SK-N-SH treated with all-trans-retinoic acid at 6 μM for 48 hours (cell line): ENCODE results near the gene KCNJ1.

Source experiments
- ATAC-seq: fragments of 200-7000 bp; cut with Tn5 transposase; 3 replicates; pipeline ENCODE4 v1.9.1; 2020; ENCODE audit warnings: mild to moderate bottlenecking, moderate library complexity
- ARNTL ChIP-seq: fragments of 450-650 bp; formaldehyde crosslinking; IDR thresholded peaks from 2 replicates; pipeline ENCODE4 v1.5.0; 2020; ENCODE audit warnings: low read depth, mild to moderate bottlenecking, moderate library complexity, borderline replicate concordance
- BACH2 ChIP-seq: fragments of 250-450 bp; sonication (Bioruptor Pico); IDR thresholded peaks from 2 replicates; pipeline ENCODE4 v1.9.0; 2021; ENCODE audit warnings: mild to moderate bottlenecking, borderline replicate concordance
- CREB5 ChIP-seq: fragments of 250-450 bp; sonication (Bioruptor Pico); IDR thresholded peaks from 2 replicates; pipeline ENCODE4 v1.5.1; 2020; ENCODE audit warnings: low read depth, mild to moderate bottlenecking, moderate library complexity
- CSDC2 ChIP-seq: fragments of 250-450 bp; sonication (Bioruptor Pico); IDR thresholded peaks from 2 replicates; pipeline ENCODE4 v1.5.0; 2020; ENCODE audit warnings: mild to moderate bottlenecking, moderate library complexity
- CSRNP3 ChIP-seq: fragments of 250-450 bp; sonication (Bioruptor Pico); IDR thresholded peaks from 2 replicates; pipeline ENCODE4 v1.5.1; 2021; ENCODE audit warnings: mild to moderate bottlenecking, moderate library complexity
- ESRRG ChIP-seq: fragments of 250-450 bp; sonication (Bioruptor Pico); IDR thresholded peaks from 2 replicates; pipeline ENCODE4 v1.6.1; 2021; ENCODE audit warnings: mild to moderate bottlenecking
- GLIS3 ChIP-seq: fragments of 250-450 bp; sonication (Bioruptor Pico); IDR thresholded peaks from 2 replicates; pipeline ENCODE4 v1.5.0; 2020; ENCODE audit warnings: mild to moderate bottlenecking, moderate library complexity
- ISL1 ChIP-seq: fragments of 250-450 bp; sonication (Bioruptor Pico); IDR thresholded peaks from 2 replicates; pipeline ENCODE4 v2.1.2; 2022; ENCODE audit warnings: mild to moderate bottlenecking, moderate library complexity
- OSR1 ChIP-seq: fragments of 250-450 bp; sonication (Bioruptor Pico); IDR thresholded peaks from 2 replicates; pipeline ENCODE4 v1.8.0; 2022; ENCODE audit warnings: moderate library complexity, mild to moderate bottlenecking, inconsistent platforms
- PATZ1 ChIP-seq: fragments of 250-450 bp; sonication (Bioruptor Pico); IDR thresholded peaks from 2 replicates; pipeline ENCODE4 v1.8.0; 2020; ENCODE audit warnings: mild to moderate bottlenecking, moderate library complexity, borderline replicate concordance
- POU6F1 ChIP-seq: fragments of 250-450 bp; sonication (Bioruptor Pico); IDR thresholded peaks from 2 replicates; pipeline ENCODE4 v1.8.0; 2021; ENCODE audit warnings: low read depth, mild to moderate bottlenecking, moderate library complexity, borderline replicate concordance
- PPARA ChIP-seq: fragments of 250-450 bp; sonication (Bioruptor Pico); IDR thresholded peaks from 2 replicates; pipeline ENCODE4 v1.5.0; 2020; ENCODE audit warnings: mild to moderate bottlenecking, borderline replicate concordance
- RARB ChIP-seq: fragments of 250-450 bp; sonication (Bioruptor Pico); IDR thresholded peaks from 2 replicates; pipeline ENCODE4 v1.8.0; 2021; ENCODE audit warnings: mild to moderate bottlenecking, moderate library complexity
- SNAI2 ChIP-seq: fragments of 250-450 bp; sonication (Bioruptor Pico); IDR thresholded peaks from 2 replicates; pipeline ENCODE4 v1.5.0; 2020; ENCODE audit warnings: mild to moderate bottlenecking, moderate library complexity
- TCF4 ChIP-seq: fragments of 250-450 bp; sonication (Bioruptor Pico); IDR thresholded peaks from 2 replicates; pipeline ENCODE4 v1.8.0; 2021; ENCODE audit warnings: mild to moderate bottlenecking, moderate library complexity, borderline replicate concordance
- TOX ChIP-seq: fragments of 250-450 bp; sonication (Bioruptor Pico); IDR thresholded peaks from 2 replicates; pipeline ENCODE4 v1.8.0; 2021; ENCODE audit warnings: mild to moderate bottlenecking, moderate library complexity, borderline replicate concordance
- ZC3H10 ChIP-seq: fragments of 250-450 bp; sonication (Bioruptor Pico); IDR thresholded peaks from 2 replicates; pipeline ENCODE4 v1.5.1; 2021; ENCODE audit warnings: mild to moderate bottlenecking, moderate library complexity
- ZFP30 ChIP-seq: fragments of 450-650 bp; formaldehyde crosslinking; IDR thresholded peaks from 2 replicates; pipeline ENCODE4 v1.5.0; 2022; ENCODE audit warnings: mild to moderate bottlenecking, moderate library complexity
- ZNF565 ChIP-seq: fragments of 450-650 bp; formaldehyde crosslinking; conservative IDR thresholded peaks from 2 replicates; pipeline ENCODE4 v1.5.0; 2020; ENCODE audit warnings: low read depth, mild to moderate bottlenecking, moderate library complexity
- ZNF70 ChIP-seq: fragments of 450-650 bp; formaldehyde crosslinking; IDR thresholded peaks from 2 replicates; pipeline ENCODE4 v1.5.0; 2020; ENCODE audit warnings: mild to moderate bottlenecking, moderate library complexity
- ZNF8 ChIP-seq: fragments of 450-650 bp; formaldehyde crosslinking; IDR thresholded peaks from 2 replicates; pipeline ENCODE4 v1.5.0; 2020; ENCODE audit warnings: mild to moderate bottlenecking, moderate library complexity

Gene KCNJ1

GRCh38 chr11:128802358-128802981, 64.6 kb downstream of the KCNJ1 start (continued):
- TF ChIP-seq PATZ1 = no peak
- TF ChIP-seq POU6F1 (CRISPR knock-in tag) = no peak
- TF ChIP-seq ARNTL = no peak

GRCh38 chr11:128800871-128801417, 66.2 kb downstream of the KCNJ1 start:
- TF ChIP-seq GLIS3 = no peak
- ATAC-seq = no peak

- ATAC-seq = peak; percentile 79
- TF ChIP-seq GLIS3 (no peak), ISL1 (CRISPR knock-in tag) (peak; percentile 62; the same call in 1 of the 2 replicates)
Measured at GRCh38 chr11:128796270-128796669, 70.8 kb downstream of the KCNJ1 start.

GRCh38 chr11:128790196-128790595, 76.9 kb downstream of the KCNJ1 start:
- peak; percentile 92 for ATAC-seq
- TF ChIP-seq CREB5 (CRISPR knock-in tag) (no peak), ZFP30 (CRISPR knock-in tag) (no peak)

- peak; percentile 30 for ATAC-seq
- TF ChIP-seq BACH2 (no peak), CSRNP3 (CRISPR knock-in tag) (no peak), ISL1 (CRISPR knock-in tag) (no peak), PATZ1 (no peak), ARNTL (no peak), ZNF565 (no peak), CSDC2 (CRISPR knock-in tag) (no peak), OSR1 (no peak), CREB5 (CRISPR knock-in tag) (no peak), TCF4 (CRISPR knock-in tag) (no peak), POU6F1 (CRISPR knock-in tag) (no peak), ZC3H10 (CRISPR knock-in tag) (no peak), RARB (CRISPR knock-in tag) (no peak), ZNF8 (CRISPR knock-in tag) (no peak), GLIS3 (no peak), PPARA (no peak), ZNF70 (CRISPR knock-in tag) (no peak), ESRRG (CRISPR knock-in tag) (no peak), SNAI2 (CRISPR knock-in tag) (no peak), TOX (CRISPR knock-in tag) (no peak)
- TF ChIP-seq, all 23 proteins: peak for 0
Measured at GRCh38 chr11:128789497-128790150, 77.5 kb downstream of the KCNJ1 start.
